ENCODE results near the gene LENEP. TPM values are rescaled to one million over a fixed set of nuclear protein-coding genes. Genes with fewer than 3 reads are reported as not detected.

The LENEP gene
- polyA plus RNA-seq, 2 of the 4 experiments (the other 2 are of a cell fraction), result not detected

DNA sequence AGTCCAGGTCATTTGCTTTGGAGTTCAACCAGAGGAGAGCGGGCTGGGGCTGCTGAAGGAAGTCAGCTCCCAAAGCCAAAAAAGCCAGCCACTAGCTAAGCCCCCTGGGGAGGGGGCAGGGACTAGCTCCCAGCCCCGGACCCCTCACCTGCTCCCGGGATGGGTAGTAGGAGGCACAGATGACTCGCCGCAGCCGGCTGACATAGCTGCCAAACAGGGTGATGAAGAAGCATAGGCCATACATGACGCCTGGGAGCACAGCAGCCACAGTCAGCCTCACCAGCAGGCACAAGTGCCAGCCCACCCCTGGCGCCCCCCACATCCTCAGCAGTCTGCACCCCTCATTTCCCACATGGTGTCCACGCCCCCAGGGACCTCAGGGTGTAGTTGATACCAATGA is 32.8 kb downstream of the LENEP start:
- 48% methylated on average over 8 of the region's 9 CpGs for WGBS (ENCODE audit: missing lambda C conversion rate)
- no peak overlapping the region for H3K4me3 ChIP-seq
- TF ChIP-seq POLR2AphosphoS2 (conservative IDR thresholded peaks at IDR 0.05; ENCODE audit: low read length) (no peak), PHF8 (IDR thresholded peaks at IDR 0.05; ENCODE audit: borderline replicate concordance, low read depth) (no peak), ZC3H11A (IDR thresholded peaks at IDR 0.05) (no peak), SREBF2 (IDR thresholded peaks at IDR 0.05) (no peak)
- TF ChIP-seq, protein P1, sequence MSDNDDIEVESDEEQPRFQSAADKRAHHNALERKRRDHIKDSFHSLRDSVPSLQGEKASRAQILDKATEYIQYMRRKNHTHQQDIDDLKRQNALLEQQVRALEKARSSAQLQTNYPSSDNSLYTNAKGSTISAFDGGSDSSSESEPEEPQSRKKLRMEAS (IDR thresholded peaks at IDR 0.05), result peak; percentile 52
- TF ChIP-seq, protein P2, sequence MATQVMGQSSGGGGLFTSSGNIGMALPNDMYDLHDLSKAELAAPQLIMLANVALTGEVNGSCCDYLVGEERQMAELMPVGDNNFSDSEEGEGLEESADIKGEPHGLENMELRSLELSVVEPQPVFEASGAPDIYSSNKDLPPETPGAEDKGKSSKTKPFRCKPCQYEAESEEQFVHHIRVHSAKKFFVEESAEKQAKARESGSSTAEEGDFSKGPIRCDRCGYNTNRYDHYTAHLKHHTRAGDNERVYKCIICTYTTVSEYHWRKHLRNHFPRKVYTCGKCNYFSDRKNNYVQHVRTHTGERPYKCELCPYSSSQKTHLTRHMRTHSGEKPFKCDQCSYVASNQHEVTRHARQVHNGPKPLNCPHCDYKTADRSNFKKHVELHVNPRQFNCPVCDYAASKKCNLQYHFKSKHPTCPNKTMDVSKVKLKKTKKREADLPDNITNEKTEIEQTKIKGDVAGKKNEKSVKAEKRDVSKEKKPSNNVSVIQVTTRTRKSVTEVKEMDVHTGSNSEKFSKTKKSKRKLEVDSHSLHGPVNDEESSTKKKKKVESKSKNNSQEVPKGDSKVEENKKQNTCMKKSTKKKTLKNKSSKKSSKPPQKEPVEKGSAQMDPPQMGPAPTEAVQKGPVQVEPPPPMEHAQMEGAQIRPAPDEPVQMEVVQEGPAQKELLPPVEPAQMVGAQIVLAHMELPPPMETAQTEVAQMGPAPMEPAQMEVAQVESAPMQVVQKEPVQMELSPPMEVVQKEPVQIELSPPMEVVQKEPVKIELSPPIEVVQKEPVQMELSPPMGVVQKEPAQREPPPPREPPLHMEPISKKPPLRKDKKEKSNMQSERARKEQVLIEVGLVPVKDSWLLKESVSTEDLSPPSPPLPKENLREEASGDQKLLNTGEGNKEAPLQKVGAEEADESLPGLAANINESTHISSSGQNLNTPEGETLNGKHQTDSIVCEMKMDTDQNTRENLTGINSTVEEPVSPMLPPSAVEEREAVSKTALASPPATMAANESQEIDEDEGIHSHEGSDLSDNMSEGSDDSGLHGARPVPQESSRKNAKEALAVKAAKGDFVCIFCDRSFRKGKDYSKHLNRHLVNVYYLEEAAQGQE (IDR thresholded peaks at IDR 0.05), result no peak
- TF ChIP-seq, protein P3, sequence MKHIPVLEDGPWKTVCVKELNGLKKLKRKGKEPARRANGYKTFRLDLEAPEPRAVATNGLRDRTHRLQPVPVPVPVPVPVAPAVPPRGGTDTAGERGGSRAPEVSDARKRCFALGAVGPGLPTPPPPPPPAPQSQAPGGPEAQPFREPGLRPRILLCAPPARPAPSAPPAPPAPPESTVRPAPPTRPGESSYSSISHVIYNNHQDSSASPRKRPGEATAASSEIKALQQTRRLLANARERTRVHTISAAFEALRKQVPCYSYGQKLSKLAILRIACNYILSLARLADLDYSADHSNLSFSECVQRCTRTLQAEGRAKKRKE (CRISPR knock-in tag; IDR thresholded peaks at IDR 0.05; ENCODE audit: low read depth), result no peak
- no peak for FAIRE-seq
- ChIA-PET CTCF (no interaction called here), POLR2A (interaction anchor here (0.6 kb wide), 1 partner anchor 25 kb away, joined by 4 read pairs; the partner anchor contains the start of gene ADAM15)
- H3K9me3 ChIP-seq, result no peaks in the 10 kb centered on the region
- H3K27ac ChIP-seq, result peak overlapping the region; percentile 75 to 83
- peak overlapping the region; percentile 64 for H3K4me2 ChIP-seq
- no peak for DNase-seq (ENCODE audit: low read depth in 1 of 2, low spot score in 1 of 2)
- peak in 1 of 2 experiments; percentile 24; a peak in 4 of 6 replicates for ATAC-seq
- H3K4me1 ChIP-seq, result peaks cover 61% of the 10 kb centered on the region

DNA sequence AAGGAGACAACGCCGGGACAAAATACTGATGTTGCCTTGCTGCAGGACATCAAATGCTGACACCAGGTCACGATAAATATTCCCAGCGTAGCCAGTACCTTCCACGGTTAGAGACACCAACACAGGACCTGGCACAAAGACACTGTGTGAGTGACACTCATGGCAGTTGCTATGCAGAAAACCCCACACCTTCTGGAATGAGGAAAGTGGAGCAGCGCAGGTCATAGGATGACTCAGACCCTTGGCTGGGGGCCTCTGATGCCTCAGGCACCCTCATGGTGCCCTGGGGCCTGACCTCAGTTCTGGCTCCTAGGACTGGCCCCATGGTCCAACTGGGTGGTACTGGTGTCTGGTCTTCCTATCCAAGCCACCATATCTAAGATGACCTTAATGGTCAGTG is 33.2 kb downstream of the LENEP start:
- H3K4me1 ChIP-seq, result peaks cover 57% of the 10 kb centered on the region
- ChIA-PET CTCF (no interaction called here), POLR2A (no interaction called here)
- DNase-seq (ENCODE audit: low read depth in 1 of 2, low spot score in 1 of 2) (peak in 1 of 2 experiments; percentile 57), FAIRE-seq (no peak), ATAC-seq (peak; percentile 44 to 47; a peak in 4 of 6 replicates)
- no peaks in the 10 kb centered on the region for H3K9me3 ChIP-seq
- H3K4me3 ChIP-seq, result no peak overlapping the region
- H3K27ac ChIP-seq, result peak overlapping the region; percentile 75 to 83
- 63% methylated on average over 6 of the region's 6 CpGs for WGBS (ENCODE audit: missing lambda C conversion rate)
- H3K4me2 ChIP-seq, result peak overlapping the region; percentile 64
- TF ChIP-seq, protein P4, sequence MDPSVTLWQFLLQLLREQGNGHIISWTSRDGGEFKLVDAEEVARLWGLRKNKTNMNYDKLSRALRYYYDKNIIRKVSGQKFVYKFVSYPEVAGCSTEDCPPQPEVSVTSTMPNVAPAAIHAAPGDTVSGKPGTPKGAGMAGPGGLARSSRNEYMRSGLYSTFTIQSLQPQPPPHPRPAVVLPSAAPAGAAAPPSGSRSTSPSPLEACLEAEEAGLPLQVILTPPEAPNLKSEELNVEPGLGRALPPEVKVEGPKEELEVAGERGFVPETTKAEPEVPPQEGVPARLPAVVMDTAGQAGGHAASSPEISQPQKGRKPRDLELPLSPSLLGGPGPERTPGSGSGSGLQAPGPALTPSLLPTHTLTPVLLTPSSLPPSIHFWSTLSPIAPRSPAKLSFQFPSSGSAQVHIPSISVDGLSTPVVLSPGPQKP (IDR thresholded peaks at IDR 0.05; ENCODE audit: low read depth, low read length), result no peak
- TF ChIP-seq, protein P5, sequence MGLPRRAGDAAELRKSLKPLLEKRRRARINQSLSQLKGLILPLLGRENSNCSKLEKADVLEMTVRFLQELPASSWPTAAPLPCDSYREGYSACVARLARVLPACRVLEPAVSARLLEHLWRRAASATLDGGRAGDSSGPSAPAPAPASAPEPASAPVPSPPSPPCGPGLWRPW (IDR thresholded peaks at IDR 0.05), result no peak
- TF ChIP-seq, protein P6, sequence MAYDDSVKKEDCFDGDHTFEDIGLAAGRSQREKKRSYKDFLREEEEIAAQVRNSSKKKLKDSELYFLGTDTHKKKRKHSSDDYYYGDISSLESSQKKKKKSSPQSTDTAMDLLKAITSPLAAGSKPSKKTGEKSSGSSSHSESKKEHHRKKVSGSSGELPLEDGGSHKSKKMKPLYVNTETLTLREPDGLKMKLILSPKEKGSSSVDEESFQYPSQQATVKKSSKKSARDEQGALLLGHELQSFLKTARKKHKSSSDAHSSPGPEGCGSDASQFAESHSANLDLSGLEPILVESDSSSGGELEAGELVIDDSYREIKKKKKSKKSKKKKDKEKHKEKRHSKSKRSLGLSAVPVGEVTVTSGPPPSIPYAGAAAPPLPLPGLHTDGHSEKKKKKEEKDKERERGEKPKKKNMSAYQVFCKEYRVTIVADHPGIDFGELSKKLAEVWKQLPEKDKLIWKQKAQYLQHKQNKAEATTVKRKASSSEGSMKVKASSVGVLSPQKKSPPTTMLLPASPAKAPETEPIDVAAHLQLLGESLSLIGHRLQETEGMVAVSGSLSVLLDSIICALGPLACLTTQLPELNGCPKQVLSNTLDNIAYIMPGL (CRISPR knock-in tag; IDR thresholded peaks at IDR 0.05; ENCODE audit: borderline replicate concordance), result no peak
- TF ChIP-seq, protein P1 (IDR thresholded peaks at IDR 0.05), result peak; percentile 48; the same call in 1 of the 2 replicates
- TF ChIP-seq HOXA7 (CRISPR knock-in tag; IDR thresholded peaks at IDR 0.05) (no peak), FOSL2 (IDR thresholded peaks at IDR 0.05) (0 out of 2 replicates have a peak, but pooled peaks have one; percentile 25), FOSL2 (CRISPR knock-in tag; IDR thresholded peaks at IDR 0.05) (peak; percentile 78), CBX8 (IDR thresholded peaks at IDR 0.05) (no peak), EHF (CRISPR knock-in tag; IDR thresholded peaks at IDR 0.05) (no peak), MAZ (IDR thresholded peaks at IDR 0.05; ENCODE audit: borderline replicate concordance, low read depth, low read length) (no peak), RFX5 (IDR thresholded peaks at IDR 0.05) (peak; percentile 82), HOXB5 (CRISPR knock-in tag; IDR thresholded peaks at IDR 0.05) (no peak), PHF8 (IDR thresholded peaks at IDR 0.05; ENCODE audit: borderline replicate concordance, low read depth) (no peak), JUNB (IDR thresholded peaks at IDR 0.05) (no peak), KDM1A (IDR thresholded peaks at IDR 0.05; ENCODE audit: low read depth) (no peak), MAFK (IDR thresholded peaks at IDR 0.05; ENCODE audit: partially characterized antibody) (no peak), CEBPB (IDR thresholded peaks at IDR 0.05) (no peak), KDM5A (IDR thresholded peaks at IDR 0.05) (no peak)
- TF ChIP-seq, protein P7, sequence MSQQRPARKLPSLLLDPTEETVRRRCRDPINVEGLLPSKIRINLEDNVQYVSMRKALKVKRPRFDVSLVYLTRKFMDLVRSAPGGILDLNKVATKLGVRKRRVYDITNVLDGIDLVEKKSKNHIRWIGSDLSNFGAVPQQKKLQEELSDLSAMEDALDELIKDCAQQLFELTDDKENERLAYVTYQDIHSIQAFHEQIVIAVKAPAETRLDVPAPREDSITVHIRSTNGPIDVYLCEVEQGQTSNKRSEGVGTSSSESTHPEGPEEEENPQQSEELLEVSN (IDR thresholded peaks at IDR 0.05; ENCODE audit: borderline replicate concordance, low read depth), result no peak
- TF ChIP-seq, protein P2 (IDR thresholded peaks at IDR 0.05), result no peak

All from A549 (cell line).